AG04450 (cell line): Measurements from ENCODE around the gene LEMD2. TPM values are rescaled to one million over a fixed set of nuclear protein-coding genes. Genes with fewer than 3 reads are reported as not detected.

Experiments
- CTCF ChIA-PET: fragments of 300-600, 350-600 bp; formaldehyde crosslinking; extraction: SDS; loops from one replicate; lab custom pipeline; 2022; ENCODE audit warnings: antibody characterized with exemption, inconsistent platforms; lab: Charles Lee
- POLR2A ChIA-PET: fragments of 350-600 bp; formaldehyde crosslinking; extraction: SDS; loops from one replicate; lab custom pipeline; 2021; ENCODE audit warnings: antibody characterized with exemption, inconsistent platforms; lab: Yijun Ruan, JAX
- DNase-seq: peaks from one replicate; pipeline ENCODE4 v3.0.0-alpha.2; 2011; ENCODE audit warnings: low read depth, low spot score
- H3K27ac ChIP-seq: one replicate; pipeline ENCODE4 v1.5.1; 2012; ENCODE audit warnings: low read depth, low read length, control low read depth
- H3K27me3 ChIP-seq: one replicate; pipeline ENCODE4 v1.6.0; 2012; ENCODE audit warnings: low read length; ENCODE audit not compliant: control insufficient read depth, insufficient read depth
- H3K4me3 ChIP-seq: 2 replicates; pipeline ENCODE4 v1.5.1; 2011; ENCODE audit warnings: mild to moderate bottlenecking, low read depth, low read length, control low read depth
- H3K9me3 ChIP-seq: 2 replicates; pipeline ENCODE4 v1.5.1; 2012; ENCODE audit warnings: low read length; ENCODE audit not compliant: control insufficient read depth, insufficient read depth
- CTCF ChIP-seq: IDR thresholded peaks from 2 replicates; pipeline ENCODE4 v1.5.1; 2011; ENCODE audit warnings: low read depth, low read length, control low read depth, inconsistent platforms
- polyA plus RNA-seq: library from polyadenylated mRNA; depleted of rRNA; stranded (reverse); fragments of >200 nt; gene quantifications from 2 replicates; pipeline ENCODE4 v1.2.3, GENCODE V29; 2011

LEMD2 gene
- polyA plus RNA-seq, 1 experiment, result 47.4 TPM

GRCh38 chr6:33822575-33823395 lies 33.9 kb upstream of the LEMD2 start:
- Histone ChIP-seq H3K27me3 (peaks cover 34% of the 10 kb centered on the region), H3K27ac (no peak overlapping the region), H3K4me3 (no peak overlapping the region), H3K9me3 (no peaks in the 10 kb centered on the region)
- no peak for DNase-seq
- TF ChIP-seq CTCF, result peak; percentile 36
- ChIA-PET CTCF (no interaction called here), POLR2A (no interaction called here)

- Histone ChIP-seq H3K4me3 (no peak overlapping the region), H3K27ac (no peak overlapping the region), H3K9me3 (no peaks in the 10 kb centered on the region), H3K27me3 (peaks cover 33% of the 10 kb centered on the region)
- no peak for TF ChIP-seq CTCF
- POLR2A ChIA-PET, result no interaction called here
- DNase-seq, result no peak
- CTCF ChIA-PET, result no interaction called here
Observed at GRCh38 chr6:33820784-33821520, 32.0 kb upstream of the LEMD2 start.

GRCh38 chr6:33820243-33820642 lies 31.3 kb upstream of the LEMD2 start:
- ChIA-PET POLR2A (no interaction called here), CTCF (no interaction called here)
- Histone ChIP-seq H3K9me3 (no peaks in the 10 kb centered on the region), H3K27ac (no peak overlapping the region), H3K4me3 (no peak overlapping the region), H3K27me3 (peaks cover 40% of the 10 kb centered on the region)
- TF ChIP-seq CTCF, result no peak
- no peak for DNase-seq

GRCh38 chr6:33819021-33819420 lies 30.1 kb upstream of the LEMD2 start:
- ChIA-PET CTCF (no interaction called here), POLR2A (no interaction called here)
- no peak for DNase-seq
- Histone ChIP-seq H3K27me3 (peaks cover 43% of the 10 kb centered on the region), H3K27ac (no peak overlapping the region), H3K9me3 (no peaks in the 10 kb centered on the region), H3K4me3 (no peak overlapping the region)
- no peak for TF ChIP-seq CTCF

- CTCF ChIA-PET, result no interaction called here
Observed at GRCh38 chr6:33818293-33818692, 29.4 kb upstream of the LEMD2 start.

More at GRCh38 chr6:33818293-33818692, 29.4 kb upstream of the LEMD2 start:
- POLR2A ChIA-PET, result no interaction called here
- Histone ChIP-seq H3K9me3 (no peaks in the 10 kb centered on the region), H3K4me3 (no peak overlapping the region), H3K27ac (no peak overlapping the region), H3K27me3 (peaks cover 46% of the 10 kb centered on the region)
- no peak for DNase-seq
- TF ChIP-seq CTCF, result no peak
